Body of pancreas (tissue), 4 donors: Measurements from ENCODE around the gene RTF1.

Experiments
- POLR2A ChIP-seq, 3 donors: fragments of 450-650 bp; IDR thresholded peaks; one replicate each; pipeline ENCODE4 v1.6.1; 2016; ENCODE audit warnings: antibody characterized with exemption in 3 of 3, mild to moderate bottlenecking in 2 of 3
- TF ChIP-seq, protein P1 (sequence below), 7 experiments: fragments of 450-650 bp in 4 of 7; fragments of 200-600 bp in 3 of 7; sonication (generic) in 3 of 7; IDR thresholded peaks; one replicate each; pipeline ENCODE4 v1.5.1; 2016 to 2019; ENCODE audit warnings: antibody characterized with exemption in 7 of 7

DNA sequence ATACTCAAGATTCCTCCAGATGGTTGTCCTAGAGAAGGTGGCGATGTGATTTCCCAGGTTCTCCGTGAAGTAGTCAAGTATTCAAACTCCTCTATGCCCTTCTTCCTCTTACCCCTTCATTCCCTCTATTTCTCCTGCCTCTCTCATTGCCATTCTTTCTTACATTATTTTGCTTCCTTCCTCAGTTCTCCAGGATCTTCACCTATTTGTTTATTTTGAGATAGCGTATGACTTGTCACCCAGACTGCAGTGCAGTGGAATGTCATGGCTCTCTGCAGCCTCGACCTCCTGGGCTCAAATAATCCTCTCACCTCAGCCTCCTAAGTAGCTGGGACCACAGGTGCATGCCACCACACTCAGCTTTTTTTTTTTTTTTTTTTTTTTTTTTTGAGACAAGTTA lies 75.0 kb downstream of the RTF1 start:
- no peak for TF ChIP-seq POLR2A (IDR thresholded peaks at IDR 0.05)
- TF ChIP-seq, protein P1, sequence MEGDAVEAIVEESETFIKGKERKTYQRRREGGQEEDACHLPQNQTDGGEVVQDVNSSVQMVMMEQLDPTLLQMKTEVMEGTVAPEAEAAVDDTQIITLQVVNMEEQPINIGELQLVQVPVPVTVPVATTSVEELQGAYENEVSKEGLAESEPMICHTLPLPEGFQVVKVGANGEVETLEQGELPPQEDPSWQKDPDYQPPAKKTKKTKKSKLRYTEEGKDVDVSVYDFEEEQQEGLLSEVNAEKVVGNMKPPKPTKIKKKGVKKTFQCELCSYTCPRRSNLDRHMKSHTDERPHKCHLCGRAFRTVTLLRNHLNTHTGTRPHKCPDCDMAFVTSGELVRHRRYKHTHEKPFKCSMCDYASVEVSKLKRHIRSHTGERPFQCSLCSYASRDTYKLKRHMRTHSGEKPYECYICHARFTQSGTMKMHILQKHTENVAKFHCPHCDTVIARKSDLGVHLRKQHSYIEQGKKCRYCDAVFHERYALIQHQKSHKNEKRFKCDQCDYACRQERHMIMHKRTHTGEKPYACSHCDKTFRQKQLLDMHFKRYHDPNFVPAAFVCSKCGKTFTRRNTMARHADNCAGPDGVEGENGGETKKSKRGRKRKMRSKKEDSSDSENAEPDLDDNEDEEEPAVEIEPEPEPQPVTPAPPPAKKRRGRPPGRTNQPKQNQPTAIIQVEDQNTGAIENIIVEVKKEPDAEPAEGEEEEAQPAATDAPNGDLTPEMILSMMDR (IDR thresholded peaks at IDR 0.05): no peak
